Measurements from ENCODE around the gene IQCE. TPM values are rescaled to one million over a fixed set of nuclear protein-coding genes. Genes with fewer than 3 reads are reported as not detected.

Gene IQCE
- total RNA-seq, 3 donors from 2014 or later (not counting 1 experiment from before 2014, with no cell fraction given), result 9.6 to 13.5 (median 11.3) TPM

- no peaks in the 10 kb centered on the region for H3K27me3 ChIP-seq (ENCODE audit: control insufficient read depth, insufficient read depth, low read length)
- no peaks in the 10 kb centered on the region for H3K27me3 Mint-ChIP-seq (ENCODE audit: low read depth in 2 of 2)
- no peaks in the 10 kb centered on the region for H3K9me3 Mint-ChIP-seq
- ATAC-seq, result no peak
- H3K4me1 Mint-ChIP-seq, result peaks cover 10 to 19% of the 10 kb centered on the region in 2 donors
- WGBS (ENCODE audit: insufficient coverage), result 94% methylated on average over 12 of the region's 16 CpGs
- H3K27ac Mint-ChIP-seq, result no peak overlapping the region
- H3K9me3 ChIP-seq (ENCODE audit: control insufficient read depth, insufficient read depth, low read length), result no peaks in the 10 kb centered on the region
- no peaks in the 10 kb centered on the region for H3K36me3 Mint-ChIP-seq
- peaks cover 7% of the 10 kb centered on the region for H3K4me1 ChIP-seq (ENCODE audit: control insufficient read depth, insufficient read depth, low read length)
- H3K4me3 ChIP-seq (ENCODE audit: low read length), result no peak overlapping the region
- no peak overlapping the region for H3K4me3 Mint-ChIP-seq
- no peak for TF ChIP-seq CTCF (IDR thresholded peaks at IDR 0.05)
- peaks cover 3% of the 10 kb centered on the region for H3K36me3 ChIP-seq (ENCODE audit: control insufficient read depth, insufficient read depth, low read length)
- no peak overlapping the region for H3K27ac ChIP-seq (ENCODE audit: low read length)
- intact Hi-C loops (cut with micrococcal nuclease), result no loop called here
- no peak for DNase-seq
Observed at GRCh38 chr7:2570021-2570420, 11.2 kb downstream of the IQCE start.

GRCh38 chr7:2571409-2571808 is 12.6 kb downstream of the IQCE start:
- peaks cover 7% of the 10 kb centered on the region for H3K4me1 ChIP-seq (ENCODE audit: control insufficient read depth, insufficient read depth, low read length)
- Mint-ChIP-seq H3K27me3 (ENCODE audit: low read depth in 2 of 2) (no peaks in the 10 kb centered on the region), H3K9me3 (no peaks in the 10 kb centered on the region), H3K4me1 (peaks cover 11 to 19% of the 10 kb centered on the region in 2 donors), H3K4me3 (no peak overlapping the region), H3K36me3 (no peaks in the 10 kb centered on the region), H3K27ac (no peak overlapping the region)
- H3K4me3 ChIP-seq (ENCODE audit: low read length), result no peak overlapping the region
- TF ChIP-seq CTCF (IDR thresholded peaks at IDR 0.05), result no peak
- intact Hi-C loops (cut with micrococcal nuclease), result no loop called here
- DNase-seq (no peak), ATAC-seq (no peak)
- no peaks in the 10 kb centered on the region for H3K27me3 ChIP-seq (ENCODE audit: control insufficient read depth, insufficient read depth, low read length)
- no peak overlapping the region for H3K27ac ChIP-seq (ENCODE audit: low read length)
- no peaks in the 10 kb centered on the region for H3K9me3 ChIP-seq (ENCODE audit: control insufficient read depth, insufficient read depth, low read length)
- H3K36me3 ChIP-seq (ENCODE audit: control insufficient read depth, insufficient read depth, low read length), result peaks cover 3% of the 10 kb centered on the region
- 92% methylated on average over 15 of the region's 15 CpGs for WGBS (ENCODE audit: insufficient coverage)

GRCh38 chr7:2572101-2572842 is 13.5 kb downstream of the IQCE start:
- Histone ChIP-seq H3K4me3 (ENCODE audit: low read length) (no peak overlapping the region), H3K4me1 (ENCODE audit: control insufficient read depth, insufficient read depth, low read length) (peaks cover 7% of the 10 kb centered on the region), H3K27ac (ENCODE audit: low read length) (no peak overlapping the region), H3K36me3 (ENCODE audit: control insufficient read depth, insufficient read depth, low read length) (peaks cover 3% of the 10 kb centered on the region), H3K9me3 (ENCODE audit: control insufficient read depth, insufficient read depth, low read length) (no peaks in the 10 kb centered on the region), H3K27me3 (ENCODE audit: control insufficient read depth, insufficient read depth, low read length) (no peaks in the 10 kb centered on the region)
- DNase-seq (no peak), ATAC-seq (no peak)
- Mint-ChIP-seq H3K27me3 (ENCODE audit: low read depth in 2 of 2) (no peaks in the 10 kb centered on the region), H3K27ac (no peak overlapping the region), H3K4me1 (peaks cover 11 to 19% of the 10 kb centered on the region in 2 donors), H3K4me3 (no peak overlapping the region), H3K36me3 (no peaks in the 10 kb centered on the region), H3K9me3 (no peaks in the 10 kb centered on the region)
- no peak for TF ChIP-seq CTCF (IDR thresholded peaks at IDR 0.05)
- WGBS (ENCODE audit: insufficient coverage), result 92% methylated on average over 19 of the region's 22 CpGs
- intact Hi-C loops (cut with micrococcal nuclease), result no loop called here

GRCh38 chr7:2573761-2574160 is 15.0 kb downstream of the IQCE start:
- peak overlapping the region in 1 of 2 donors; percentile 56 for H3K27ac Mint-ChIP-seq
- no peak for TF ChIP-seq CTCF (IDR thresholded peaks at IDR 0.05)
- H3K4me3 Mint-ChIP-seq, result no peak overlapping the region
- Histone ChIP-seq H3K36me3 (ENCODE audit: control insufficient read depth, insufficient read depth, low read length) (peaks cover 3% of the 10 kb centered on the region), H3K9me3 (ENCODE audit: control insufficient read depth, insufficient read depth, low read length) (no peaks in the 10 kb centered on the region), H3K27me3 (ENCODE audit: control insufficient read depth, insufficient read depth, low read length) (no peaks in the 10 kb centered on the region), H3K27ac (ENCODE audit: low read length) (no peak overlapping the region), H3K4me3 (ENCODE audit: low read length) (no peak overlapping the region), H3K4me1 (ENCODE audit: control insufficient read depth, insufficient read depth, low read length) (no peaks in the 10 kb centered on the region)
- H3K27me3 Mint-ChIP-seq (ENCODE audit: low read depth in 2 of 2), result no peaks in the 10 kb centered on the region
- no peaks in the 10 kb centered on the region for H3K9me3 Mint-ChIP-seq
- DNase-seq (no peak), ATAC-seq (peak in 2 of 3 donors; percentile 73 to 94)
- WGBS (ENCODE audit: insufficient coverage), result 77% methylated on average over 9 of the region's 9 CpGs
- H3K4me1 Mint-ChIP-seq, result peaks cover 11 to 19% of the 10 kb centered on the region in 2 donors
- H3K36me3 Mint-ChIP-seq, result no peaks in the 10 kb centered on the region
- intact Hi-C loops (cut with micrococcal nuclease), result no loop called here

Data from natural killer cell (primary cell).